Measurements from ENCODE around the gene GNB3. TPM values are rescaled to one million over a fixed set of nuclear protein-coding genes. Genes with fewer than 3 reads are reported as not detected.
A peak's percentile ranks its signal among the peaks of the same experiment; 100 is the strongest.

The GNB3 gene
- total RNA-seq, 1 experiment from 2014 or later = 14.0 TPM

GRCh38 chr12:6849976-6850560 lies 9.3 kb downstream of the GNB3 start:
- ATAC-seq = no peak
- no peak for DNase-seq (ENCODE audit: low spot score)
- Mint-ChIP-seq H3K4me1 (peaks cover 19% of the 10 kb centered on the region), H3K9me3 (no peaks in the 10 kb centered on the region), H3K36me3 (peaks cover 37% of the 10 kb centered on the region), H3K4me3 (peak overlapping the region; percentile 95), H3K27me3 (ENCODE audit: low read depth) (no peaks in the 10 kb centered on the region), H3K27ac (peak overlapping the region; percentile 20; the same call in 1 of the 2 replicates)
- TF ChIP-seq NR3C1 (CRISPR knock-in tag; conservative IDR thresholded peaks at IDR 0.05; ENCODE audit: low read depth) (no peak), GABPB1 (CRISPR knock-in tag; IDR thresholded peaks at IDR 0.05) (no peak), ZNF232 (CRISPR knock-in tag; IDR thresholded peaks at IDR 0.05) (no peak), RELA (CRISPR knock-in tag; IDR thresholded peaks at IDR 0.05; ENCODE audit: borderline replicate concordance) (no peak), ZNF317 (CRISPR knock-in tag; IDR thresholded peaks at IDR 0.05; ENCODE audit: borderline replicate concordance, low read depth) (no peak), ZNF671 (CRISPR knock-in tag; IDR thresholded peaks at IDR 0.05) (no peak)
- TF ChIP-seq, protein P1, sequence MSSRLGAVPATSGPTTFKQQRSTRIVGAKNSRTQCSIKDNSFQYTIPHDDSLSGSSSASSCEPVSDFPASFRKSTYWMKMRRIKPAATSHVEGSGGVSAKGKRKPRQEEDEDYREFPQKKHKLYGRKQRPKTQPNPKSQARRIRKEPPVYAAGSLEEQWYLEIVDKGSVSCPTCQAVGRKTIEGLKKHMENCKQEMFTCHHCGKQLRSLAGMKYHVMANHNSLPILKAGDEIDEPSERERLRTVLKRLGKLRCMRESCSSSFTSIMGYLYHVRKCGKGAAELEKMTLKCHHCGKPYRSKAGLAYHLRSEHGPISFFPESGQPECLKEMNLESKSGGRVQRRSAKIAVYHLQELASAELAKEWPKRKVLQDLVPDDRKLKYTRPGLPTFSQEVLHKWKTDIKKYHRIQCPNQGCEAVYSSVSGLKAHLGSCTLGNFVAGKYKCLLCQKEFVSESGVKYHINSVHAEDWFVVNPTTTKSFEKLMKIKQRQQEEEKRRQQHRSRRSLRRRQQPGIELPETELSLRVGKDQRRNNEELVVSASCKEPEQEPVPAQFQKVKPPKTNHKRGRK (CRISPR knock-in tag; IDR thresholded peaks at IDR 0.05; ENCODE audit: borderline replicate concordance) = no peak
- TF ChIP-seq, protein P2, sequence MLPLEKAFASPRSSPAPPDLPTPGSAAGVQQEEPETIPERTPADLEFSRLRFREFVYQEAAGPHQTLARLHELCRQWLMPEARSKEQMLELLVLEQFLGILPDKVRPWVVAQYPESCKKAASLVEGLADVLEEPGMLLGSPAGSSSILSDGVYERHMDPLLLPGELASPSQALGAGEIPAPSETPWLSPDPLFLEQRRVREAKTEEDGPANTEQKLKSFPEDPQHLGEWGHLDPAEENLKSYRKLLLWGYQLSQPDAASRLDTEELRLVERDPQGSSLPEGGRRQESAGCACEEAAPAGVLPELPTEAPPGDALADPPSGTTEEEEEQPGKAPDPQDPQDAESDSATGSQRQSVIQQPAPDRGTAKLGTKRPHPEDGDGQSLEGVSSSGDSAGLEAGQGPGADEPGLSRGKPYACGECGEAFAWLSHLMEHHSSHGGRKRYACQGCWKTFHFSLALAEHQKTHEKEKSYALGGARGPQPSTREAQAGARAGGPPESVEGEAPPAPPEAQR (CRISPR knock-in tag; IDR thresholded peaks at IDR 0.05) = no peak
- TF ChIP-seq, protein P3, sequence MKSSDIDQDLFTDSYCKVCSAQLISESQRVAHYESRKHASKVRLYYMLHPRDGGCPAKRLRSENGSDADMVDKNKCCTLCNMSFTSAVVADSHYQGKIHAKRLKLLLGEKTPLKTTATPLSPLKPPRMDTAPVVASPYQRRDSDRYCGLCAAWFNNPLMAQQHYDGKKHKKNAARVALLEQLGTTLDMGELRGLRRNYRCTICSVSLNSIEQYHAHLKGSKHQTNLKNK (CRISPR knock-in tag; IDR thresholded peaks at IDR 0.05) = no peak
- TF ChIP-seq, protein P4, sequence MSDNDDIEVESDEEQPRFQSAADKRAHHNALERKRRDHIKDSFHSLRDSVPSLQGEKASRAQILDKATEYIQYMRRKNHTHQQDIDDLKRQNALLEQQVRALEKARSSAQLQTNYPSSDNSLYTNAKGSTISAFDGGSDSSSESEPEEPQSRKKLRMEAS (CRISPR knock-in tag; IDR thresholded peaks at IDR 0.05) = no peak
- POLR2A ChIA-PET = interaction anchor here (1.4 to 2.5 kb wide), 2 partner anchors 17 to 97 kb away, joined by 6 to 15 read pairs; partner anchors contain the start of gene MLF2
- CTCF ChIA-PET = interaction anchor here (3.8 to 6.0 kb wide), 2 partner anchors 15 to 20 kb away, joined by 54 to 181 read pairs; partner anchors contain the start of genes SPSB2 and TPI1

DNA sequence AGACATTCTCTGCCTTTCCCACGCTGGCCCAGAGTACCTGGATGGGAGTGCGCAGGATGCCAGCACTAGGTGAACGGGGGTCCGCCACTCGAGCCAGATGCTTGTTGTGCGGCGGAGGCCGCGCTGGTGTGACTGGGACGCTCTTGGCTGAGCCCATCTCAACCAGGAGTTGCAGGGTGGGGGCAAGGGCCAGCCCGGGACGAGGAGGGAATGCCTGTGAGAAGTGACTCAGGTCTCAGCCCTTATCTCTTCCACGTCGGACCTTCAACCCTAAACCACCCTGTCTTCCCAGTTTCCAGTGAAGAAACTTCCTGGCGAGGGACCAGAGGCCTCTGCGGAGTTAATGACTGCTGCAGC lies 10.0 kb downstream of the GNB3 start:
- peak overlapping the region; percentile 95 for H3K4me3 Mint-ChIP-seq
- POLR2A ChIA-PET = interaction anchor here (0.6 to 3.0 kb wide), 14 partner anchors 11 to 1143 kb away, joined by 3 to 33 read pairs (median 5); partner anchors contain the start of genes C12orf57, COPS7A, MLF2 and RNU7-1
- ATAC-seq (no peak), DNase-seq (ENCODE audit: low spot score) (no peak)
- CTCF ChIA-PET = interaction anchor here (0.6 to 6.0 kb wide), 16 partner anchors 16 to 313 kb away, joined by 3 to 181 read pairs (median 10); partner anchors contain the start of genes C12orf57, COPS7A, MLF2 and PTMS
- H3K27me3 Mint-ChIP-seq (ENCODE audit: low read depth) = no peaks in the 10 kb centered on the region
- H3K9me3 Mint-ChIP-seq = no peaks in the 10 kb centered on the region
- H3K36me3 Mint-ChIP-seq = peaks cover 37% of the 10 kb centered on the region
- H3K4me1 Mint-ChIP-seq = peaks cover 19% of the 10 kb centered on the region
- H3K27ac Mint-ChIP-seq = peak overlapping the region; percentile 20; the same call in 1 of the 2 replicates
- no peak for TF ChIP-seq RORB (CRISPR knock-in tag; IDR thresholded peaks at IDR 0.05)
- TF ChIP-seq MLX (CRISPR knock-in tag; IDR thresholded peaks at IDR 0.05) = no peak
- TF ChIP-seq SOX15 (CRISPR knock-in tag; IDR thresholded peaks at IDR 0.05) = no peak
- TF ChIP-seq NR3C1 (CRISPR knock-in tag; conservative IDR thresholded peaks at IDR 0.05; ENCODE audit: low read depth) = no peak
- TF ChIP-seq FOXK1 (CRISPR knock-in tag; IDR thresholded peaks at IDR 0.05) = no peak
- no peak for TF ChIP-seq SP1 (CRISPR knock-in tag; conservative IDR thresholded peaks at IDR 0.05)
- no peak for TF ChIP-seq TCF7 (CRISPR knock-in tag; IDR thresholded peaks at IDR 0.05; ENCODE audit: low read depth)
- TF ChIP-seq GRHL2 (CRISPR knock-in tag; IDR thresholded peaks at IDR 0.05; ENCODE audit: insufficient replicate concordance, severe bottlenecking) = no peak
- TF ChIP-seq HMGA2 (CRISPR knock-in tag; IDR thresholded peaks at IDR 0.05) = no peak
- TF ChIP-seq USF1 (CRISPR knock-in tag; IDR thresholded peaks at IDR 0.05) = no peak
- TF ChIP-seq, protein P5, sequence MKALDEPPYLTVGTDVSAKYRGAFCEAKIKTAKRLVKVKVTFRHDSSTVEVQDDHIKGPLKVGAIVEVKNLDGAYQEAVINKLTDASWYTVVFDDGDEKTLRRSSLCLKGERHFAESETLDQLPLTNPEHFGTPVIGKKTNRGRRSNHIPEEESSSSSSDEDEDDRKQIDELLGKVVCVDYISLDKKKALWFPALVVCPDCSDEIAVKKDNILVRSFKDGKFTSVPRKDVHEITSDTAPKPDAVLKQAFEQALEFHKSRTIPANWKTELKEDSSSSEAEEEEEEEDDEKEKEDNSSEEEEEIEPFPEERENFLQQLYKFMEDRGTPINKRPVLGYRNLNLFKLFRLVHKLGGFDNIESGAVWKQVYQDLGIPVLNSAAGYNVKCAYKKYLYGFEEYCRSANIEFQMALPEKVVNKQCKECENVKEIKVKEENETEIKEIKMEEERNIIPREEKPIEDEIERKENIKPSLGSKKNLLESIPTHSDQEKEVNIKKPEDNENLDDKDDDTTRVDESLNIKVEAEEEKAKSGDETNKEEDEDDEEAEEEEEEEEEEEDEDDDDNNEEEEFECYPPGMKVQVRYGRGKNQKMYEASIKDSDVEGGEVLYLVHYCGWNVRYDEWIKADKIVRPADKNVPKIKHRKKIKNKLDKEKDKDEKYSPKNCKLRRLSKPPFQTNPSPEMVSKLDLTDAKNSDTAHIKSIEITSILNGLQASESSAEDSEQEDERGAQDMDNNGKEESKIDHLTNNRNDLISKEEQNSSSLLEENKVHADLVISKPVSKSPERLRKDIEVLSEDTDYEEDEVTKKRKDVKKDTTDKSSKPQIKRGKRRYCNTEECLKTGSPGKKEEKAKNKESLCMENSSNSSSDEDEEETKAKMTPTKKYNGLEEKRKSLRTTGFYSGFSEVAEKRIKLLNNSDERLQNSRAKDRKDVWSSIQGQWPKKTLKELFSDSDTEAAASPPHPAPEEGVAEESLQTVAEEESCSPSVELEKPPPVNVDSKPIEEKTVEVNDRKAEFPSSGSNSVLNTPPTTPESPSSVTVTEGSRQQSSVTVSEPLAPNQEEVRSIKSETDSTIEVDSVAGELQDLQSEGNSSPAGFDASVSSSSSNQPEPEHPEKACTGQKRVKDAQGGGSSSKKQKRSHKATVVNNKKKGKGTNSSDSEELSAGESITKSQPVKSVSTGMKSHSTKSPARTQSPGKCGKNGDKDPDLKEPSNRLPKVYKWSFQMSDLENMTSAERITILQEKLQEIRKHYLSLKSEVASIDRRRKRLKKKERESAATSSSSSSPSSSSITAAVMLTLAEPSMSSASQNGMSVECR (CRISPR knock-in tag; IDR thresholded peaks at IDR 0.05; ENCODE audit: borderline replicate concordance) = no peak
- TF ChIP-seq, protein P2 (CRISPR knock-in tag; IDR thresholded peaks at IDR 0.05) = no peak
- TF ChIP-seq, protein P6, sequence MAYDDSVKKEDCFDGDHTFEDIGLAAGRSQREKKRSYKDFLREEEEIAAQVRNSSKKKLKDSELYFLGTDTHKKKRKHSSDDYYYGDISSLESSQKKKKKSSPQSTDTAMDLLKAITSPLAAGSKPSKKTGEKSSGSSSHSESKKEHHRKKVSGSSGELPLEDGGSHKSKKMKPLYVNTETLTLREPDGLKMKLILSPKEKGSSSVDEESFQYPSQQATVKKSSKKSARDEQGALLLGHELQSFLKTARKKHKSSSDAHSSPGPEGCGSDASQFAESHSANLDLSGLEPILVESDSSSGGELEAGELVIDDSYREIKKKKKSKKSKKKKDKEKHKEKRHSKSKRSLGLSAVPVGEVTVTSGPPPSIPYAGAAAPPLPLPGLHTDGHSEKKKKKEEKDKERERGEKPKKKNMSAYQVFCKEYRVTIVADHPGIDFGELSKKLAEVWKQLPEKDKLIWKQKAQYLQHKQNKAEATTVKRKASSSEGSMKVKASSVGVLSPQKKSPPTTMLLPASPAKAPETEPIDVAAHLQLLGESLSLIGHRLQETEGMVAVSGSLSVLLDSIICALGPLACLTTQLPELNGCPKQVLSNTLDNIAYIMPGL (CRISPR knock-in tag; IDR thresholded peaks at IDR 0.05) = no peak

All from WTC11 (cell line).